Neural progenitor cell (in vitro differentiated cells): Measurements from ENCODE around the gene DOCK6.

Experiments
- EZH2 ChIP-seq: fragments of 200-600 bp; sonication (generic); IDR thresholded peaks from 2 replicates; pipeline ENCODE4 v1.6.1; 2017; ENCODE audit warnings: antibody characterized with exemption, mild to moderate bottlenecking, moderate library complexity
- TF ChIP-seq, protein P1 (sequence below): fragments of 200-600 bp; sonication (generic); IDR thresholded peaks from 2 replicates; pipeline ENCODE4 v1.5.1; 2017; ENCODE audit warnings: antibody characterized with exemption, mild to moderate bottlenecking

GRCh38 chr19:11209839-11210655 is 52.3 kb downstream of the DOCK6 start:
- TF ChIP-seq, protein P1, sequence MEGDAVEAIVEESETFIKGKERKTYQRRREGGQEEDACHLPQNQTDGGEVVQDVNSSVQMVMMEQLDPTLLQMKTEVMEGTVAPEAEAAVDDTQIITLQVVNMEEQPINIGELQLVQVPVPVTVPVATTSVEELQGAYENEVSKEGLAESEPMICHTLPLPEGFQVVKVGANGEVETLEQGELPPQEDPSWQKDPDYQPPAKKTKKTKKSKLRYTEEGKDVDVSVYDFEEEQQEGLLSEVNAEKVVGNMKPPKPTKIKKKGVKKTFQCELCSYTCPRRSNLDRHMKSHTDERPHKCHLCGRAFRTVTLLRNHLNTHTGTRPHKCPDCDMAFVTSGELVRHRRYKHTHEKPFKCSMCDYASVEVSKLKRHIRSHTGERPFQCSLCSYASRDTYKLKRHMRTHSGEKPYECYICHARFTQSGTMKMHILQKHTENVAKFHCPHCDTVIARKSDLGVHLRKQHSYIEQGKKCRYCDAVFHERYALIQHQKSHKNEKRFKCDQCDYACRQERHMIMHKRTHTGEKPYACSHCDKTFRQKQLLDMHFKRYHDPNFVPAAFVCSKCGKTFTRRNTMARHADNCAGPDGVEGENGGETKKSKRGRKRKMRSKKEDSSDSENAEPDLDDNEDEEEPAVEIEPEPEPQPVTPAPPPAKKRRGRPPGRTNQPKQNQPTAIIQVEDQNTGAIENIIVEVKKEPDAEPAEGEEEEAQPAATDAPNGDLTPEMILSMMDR = no peak
- no peak for TF ChIP-seq EZH2
